ENCODE data around the gene LENG8.

LENG8 gene

GRCh38 chr19:54430306-54431254 is 18.4 kb upstream of the LENG8 start (continued):
- TF ChIP-seq HOXC10 (CRISPR knock-in tag; IDR thresholded peaks at IDR 0.05) (no peak; the same call in 1 of the 2 replicates), ZNF660 (tag by site-specific recombination; IDR thresholded peaks at IDR 0.05) (0 out of 2 replicates have a peak, but pooled peaks have one; percentile 16), HOXA7 (CRISPR knock-in tag; IDR thresholded peaks at IDR 0.05; ENCODE audit: borderline replicate concordance) (no peak), ZBTB11 (tag by site-specific recombination; conservative IDR thresholded peaks at IDR 0.05; ENCODE audit: low read depth) (no peak), ZNF423 (tag by site-specific recombination; IDR thresholded peaks at IDR 0.05) (no peak), PBX3 (CRISPR knock-in tag; IDR thresholded peaks at IDR 0.05) (peak; percentile 48), ZFP37 (tag by site-specific recombination; IDR thresholded peaks at IDR 0.05) (no peak), ZNF148 (tag by site-specific recombination; IDR thresholded peaks at IDR 0.05; ENCODE audit: borderline replicate concordance) (no peak), TCF7L2 (IDR thresholded peaks at IDR 0.05; ENCODE audit: borderline replicate concordance, low read depth, low read length) (no peak), ZNF610 (tag by site-specific recombination; IDR thresholded peaks at IDR 0.05; ENCODE audit: borderline replicate concordance) (no peak), ZNF324 (tag by site-specific recombination; IDR thresholded peaks at IDR 0.05) (no peak), ZNF132 (tag by site-specific recombination; IDR thresholded peaks at IDR 0.05; ENCODE audit: borderline replicate concordance) (no peak), ZFHX2 (tag by site-specific recombination; conservative IDR thresholded peaks at IDR 0.05) (peak; percentile 82), KLF16 (tag by site-specific recombination; IDR thresholded peaks at IDR 0.05) (peak; percentile 40; the same call in 1 of the 2 replicates), OSR2 (tag by site-specific recombination; IDR thresholded peaks at IDR 0.05) (no peak), KLF1 (tag by site-specific recombination; IDR thresholded peaks at IDR 0.05) (peak; percentile 77), CTCF (tag by site-specific recombination; IDR thresholded peaks at IDR 0.05) (peak; percentile 45; the same call in 1 of the 2 replicates), WT1 (tag by site-specific recombination; IDR thresholded peaks at IDR 0.05) (no peak), ZSCAN30 (tag by site-specific recombination; IDR thresholded peaks at IDR 0.05) (no peak), GLIS2 (tag by site-specific recombination; IDR thresholded peaks at IDR 0.05) (peak; percentile 60; the same call in 1 of the 2 replicates), ZNF433 (tag by site-specific recombination; IDR thresholded peaks at IDR 0.05; ENCODE audit: low read depth) (no peak), ZNF621 (tag by site-specific recombination; IDR thresholded peaks at IDR 0.05) (no peak), ZNF280D (tag by site-specific recombination; IDR thresholded peaks at IDR 0.05) (no peak), ZNF416 (tag by site-specific recombination; IDR thresholded peaks at IDR 0.05) (no peak), ZSCAN4 (tag by site-specific recombination; IDR thresholded peaks at IDR 0.05) (no peak), ZNF585B (tag by site-specific recombination; IDR thresholded peaks at IDR 0.05) (no peak)

All from HEK293 (cell line).